ENCODE results near the gene SLC1A5. TPM values are rescaled to one million over a fixed set of nuclear protein-coding genes. Genes with fewer than 3 reads are reported as not detected.

The SLC1A5 gene
- total and polyA plus RNA-seq, 2 donors (not counting 3 experiments of a cell fraction or from before 2014, with no cell fraction given), result 114 TPM

GRCh38 chr19:46745521-46746280 lies 42.7 kb downstream of the SLC1A5 start, which contains the start of gene FKRP:
Gene FKRP (plus strand): TSS chr19:46746057. CDS start chr19:46755451, 9,394 bp downstream.
- intact Hi-C loops (cut with micrococcal nuclease) (no loop called here), dilution Hi-C loops (cut with MboI; ENCODE audit: extremely low pct_ligation_motif_present, low sequenced_read_pairs) (no loop called here)
- DNase-seq (ENCODE audit: low read depth, low spot score) (no peak), FAIRE-seq (no peak)
- H3K4me2 ChIP-seq (ENCODE audit: insufficient read depth, low read length), result peak within 1 kb of the TSS; percentile 87
- no TSS peak for BruUV-seq (replicated peaks)
- H3K79me2 ChIP-seq (ENCODE audit: control insufficient read depth, insufficient read depth, low read length), result peaks cover 57% of the 10 kb centered on the region
- H3K4me3 ChIP-seq (replicated peaks in 1 of 3; ENCODE audit: insufficient read depth in 1 of 3, low read depth in 1 of 3, low read length in 3 of 3), result peak within 1 kb of the TSS; percentile 80 to 86 (median 85)
- peaks cover 2% of the 10 kb centered on the region for H4K20me1 ChIP-seq (replicated peaks; ENCODE audit: control insufficient read depth, extremely low read depth, insufficient read depth, low read length)
- H3K9ac ChIP-seq (replicated peaks; ENCODE audit: extremely low read depth, insufficient read depth, low read length), result peak within 1 kb of the TSS; percentile 82
- ChIA-PET POLR2A (interaction anchor here (0.6 kb wide), 1 partner anchor 431 kb away, joined by 3 read pairs; no protein-coding TSS in a partner anchor), CTCF (interaction anchor here (0.6 to 2.5 kb wide), 4 partner anchors 10 to 1982 kb away, joined by 3 to 7 read pairs (median 4); no protein-coding TSS in a partner anchor)
- no peak for TF ChIP-seq MYC (IDR thresholded peaks at IDR 0.05; ENCODE audit: low read depth, low read length)
- TF ChIP-seq EZH2 (IDR thresholded peaks at IDR 0.05; ENCODE audit: borderline replicate concordance, low read depth, low read length, severe bottlenecking), result no peak
- no peak for TF ChIP-seq CTCF (IDR thresholded peaks at IDR 0.05; ENCODE audit: extremely low read depth in 1 of 2, insufficient read depth in 1 of 2, low read depth in 1 of 2, low read length in 2 of 2)
- TF ChIP-seq FOS (IDR thresholded peaks at IDR 0.05; ENCODE audit: borderline replicate concordance, insufficient read depth, low read length), result no peak
- TF ChIP-seq POLR2AphosphoS5 (IDR thresholded peaks at IDR 0.05; ENCODE audit: insufficient read depth, low read depth, low read length), result no peak
- no peak for TF ChIP-seq MAX (IDR thresholded peaks at IDR 0.05; ENCODE audit: insufficient read depth, insufficient read length)
- no peak for TF ChIP-seq POLR2A (IDR thresholded peaks at IDR 0.05; ENCODE audit: low read depth, low read length)
- no peak for TF ChIP-seq JUN (IDR thresholded peaks at IDR 0.05; ENCODE audit: borderline replicate concordance, insufficient read depth, insufficient read length, low read depth)
- TF ChIP-seq GATA2 (IDR thresholded peaks at IDR 0.05; ENCODE audit: insufficient read depth, insufficient read length, low read depth, low read length), result no peak
- no peaks in the 10 kb centered on the region for H3K9me3 ChIP-seq (replicated peaks; ENCODE audit: control insufficient read depth, insufficient read depth, low read length)
- peaks cover 13% of the 10 kb centered on the region for H3K4me1 ChIP-seq (ENCODE audit: control insufficient read depth, extremely low read depth, insufficient read depth, low read length)
- peak within 1 kb of the TSS; percentile 54 for H3K27ac ChIP-seq (ENCODE audit: insufficient read depth, low read depth, low read length)
- no peaks in the 10 kb centered on the region for H3K27me3 ChIP-seq (ENCODE audit: control insufficient read depth in 2 of 2, insufficient read depth in 2 of 2, low read length in 2 of 2)
- H3K36me3 ChIP-seq (ENCODE audit: control insufficient read depth in 2 of 2, extremely low read depth in 1 of 2, insufficient read depth in 2 of 2, low read length in 2 of 2), result peaks cover 0 to 5% of the 10 kb centered on the region in 2 experiments
- no peaks in the 10 kb centered on the region for H3K9me1 ChIP-seq (replicated peaks; ENCODE audit: control insufficient read depth, extremely low read depth, insufficient read depth, low read length)
- H2AFZ ChIP-seq (ENCODE audit: low read depth, low read length), result peak within 1 kb of the TSS; percentile 73

Data from endothelial cell of umbilical vein (primary cell).